Mesothelial cell of epicardium (in vitro differentiated cells): ENCODE measurements around the gene ERCC2. TPM values are rescaled to one million over a fixed set of nuclear protein-coding genes. Genes with fewer than 3 reads are reported as not detected.
"Not testable (repeated sequence)": the region's sequence is repeated elsewhere in the genome, so short reads cannot be mapped to it uniquely, and the experiment has no call there.

ENCODE experiments used
- DNase-seq, 2 experiments: peaks; one replicate each; pipeline ENCODE4 v3.0.0; 2021; ENCODE audit warnings: low spot score in 2 of 2; ENCODE audit not compliant: unreplicated experiment in 2 of 2
- H3K27ac Mint-ChIP-seq: 2 replicates; pipeline ENCODE4 v1.8.0; 2021; ENCODE audit warnings: mixed read lengths
- H3K27me3 Mint-ChIP-seq: 2 replicates; pipeline ENCODE4 v1.8.0; 2021; ENCODE audit warnings: low read depth, mixed read lengths
- H3K36me3 Mint-ChIP-seq: 2 replicates; pipeline ENCODE4 v1.8.0; 2021; ENCODE audit warnings: mixed read lengths
- H3K4me1 Mint-ChIP-seq: 2 replicates; pipeline ENCODE4 v1.8.0; 2021; ENCODE audit warnings: mixed read lengths
- H3K4me3 Mint-ChIP-seq: 2 replicates; pipeline ENCODE4 v1.8.0; 2021; ENCODE audit warnings: mild to moderate bottlenecking, moderate library complexity, mixed read lengths
- H3K9me3 Mint-ChIP-seq: 2 replicates; pipeline ENCODE4 v1.8.0; 2021; ENCODE audit warnings: mixed read lengths
- CTCF ChIP-seq: fragments of 200-600 bp; sonication (generic); IDR thresholded peaks from one replicate; pipeline ENCODE4 v1.5.0; 2021; ENCODE audit warnings: antibody characterized with exemption; ENCODE audit not compliant: unreplicated experiment
- total RNA-seq: library from RNA; stranded (reverse); gene quantifications from 3 replicates; pipeline ENCODE4 v1.2.1, GENCODE V29; 2021

Gene ERCC2
- total RNA-seq, 1 donor from 2014 or later = 62.7 TPM

- H3K36me3 Mint-ChIP-seq = no peaks in the 10 kb centered on the region
- no peak overlapping the region for H3K4me3 Mint-ChIP-seq
- no peak for DNase-seq
- TF ChIP-seq CTCF = no peak
- H3K27me3 Mint-ChIP-seq = peaks cover 6% of the 10 kb centered on the region
- no peaks in the 10 kb centered on the region for H3K9me3 Mint-ChIP-seq
- no peak overlapping the region for H3K27ac Mint-ChIP-seq
- peaks cover 2% of the 10 kb centered on the region for H3K4me1 Mint-ChIP-seq
Observed at GRCh38 chr19:45336696-45337251, 33.6 kb downstream of the ERCC2 start.

- H3K4me1 Mint-ChIP-seq, H3K36me3 Mint-ChIP-seq, H3K27me3 Mint-ChIP-seq, H3K4me3 Mint-ChIP-seq, DNase-seq, H3K27ac Mint-ChIP-seq, H3K9me3 Mint-ChIP-seq: not testable (repeated sequence)
Observed at GRCh38 chr19:45334881-45335280, 35.5 kb downstream of the ERCC2 start.

- no peaks in the 10 kb centered on the region for H3K4me1 Mint-ChIP-seq
- H3K27ac Mint-ChIP-seq = no peak overlapping the region
- no peaks in the 10 kb centered on the region for H3K27me3 Mint-ChIP-seq
- no peak overlapping the region for H3K4me3 Mint-ChIP-seq
- no peak for TF ChIP-seq CTCF
- no peak for DNase-seq
- no peaks in the 10 kb centered on the region for H3K36me3 Mint-ChIP-seq
- H3K9me3 Mint-ChIP-seq = no peaks in the 10 kb centered on the region
Observed at GRCh38 chr19:45333609-45334303, 36.6 kb downstream of the ERCC2 start.

- H3K4me1 Mint-ChIP-seq = peaks cover under 1% of the 10 kb centered on the region
- H3K36me3 Mint-ChIP-seq = no peaks in the 10 kb centered on the region
- no peak overlapping the region for H3K4me3 Mint-ChIP-seq
- H3K27me3 Mint-ChIP-seq = no peaks in the 10 kb centered on the region
- TF ChIP-seq CTCF = no peak
- H3K27ac Mint-ChIP-seq = no peak overlapping the region
- DNase-seq = no peak
- H3K9me3 Mint-ChIP-seq = no peaks in the 10 kb centered on the region
Observed at GRCh38 chr19:45331411-45331810, 39.0 kb downstream of the ERCC2 start.

- no peak for TF ChIP-seq CTCF
- H3K27me3 Mint-ChIP-seq = peaks cover 12% of the 10 kb centered on the region
- DNase-seq = no peak
- H3K36me3 Mint-ChIP-seq = no peaks in the 10 kb centered on the region
- no peaks in the 10 kb centered on the region for H3K9me3 Mint-ChIP-seq
- H3K4me3 Mint-ChIP-seq = no peak overlapping the region
- no peak overlapping the region for H3K27ac Mint-ChIP-seq
- H3K4me1 Mint-ChIP-seq = peaks cover 3% of the 10 kb centered on the region
Observed at GRCh38 chr19:45327404-45328143, 42.8 kb downstream of the ERCC2 start.

GRCh38 chr19:45324349-45324907 is 45.9 kb downstream of the ERCC2 start:
- Mint-ChIP-seq H3K27ac (no peak overlapping the region), H3K4me3 (peak overlapping the region; percentile 51), H3K36me3 (no peaks in the 10 kb centered on the region), H3K9me3 (no peaks in the 10 kb centered on the region), H3K27me3 (peaks cover 12% of the 10 kb centered on the region), H3K4me1 (peaks cover 6% of the 10 kb centered on the region)
- DNase-seq = no peak
- TF ChIP-seq CTCF = no peak
